AG10803 (cell line): ENCODE results near the gene SLC25A30.

Source experiments
- DNase-seq: peaks from one replicate; pipeline ENCODE4 v3.0.0; 2010; ENCODE audit warnings: low read depth
- H3K4me3 ChIP-seq: 2 replicates; pipeline ENCODE4 v1.5.1; 2011; ENCODE audit warnings: mild to moderate bottlenecking, low read length, control low read depth
- CTCF ChIP-seq: conservative IDR thresholded peaks from 2 replicates; pipeline ENCODE4 v1.5.1; 2011; ENCODE audit warnings: mild to moderate bottlenecking, low read length, control low read depth, inconsistent platforms

SLC25A30 gene

GRCh38 chr13:45367358-45367757 is 50.8 kb downstream of the SLC25A30 start:
- H3K4me3 ChIP-seq, result no peak overlapping the region
- no peak for TF ChIP-seq CTCF
- DNase-seq, result peak; percentile 78

GRCh38 chr13:45365558-45365885 is 52.7 kb downstream of the SLC25A30 start:
- no peak for DNase-seq
- H3K4me3 ChIP-seq, result no peak overlapping the region
- no peak for TF ChIP-seq CTCF

GRCh38 chr13:45364876-45365557 is 53.2 kb downstream of the SLC25A30 start:
- no peak for TF ChIP-seq CTCF
- DNase-seq, result no peak
- no peak overlapping the region for H3K4me3 ChIP-seq

GRCh38 chr13:45362939-45363338 is 55.2 kb downstream of the SLC25A30 start:
- no peak for TF ChIP-seq CTCF
- DNase-seq, result no peak
- H3K4me3 ChIP-seq, result no peak overlapping the region

- H3K4me3 ChIP-seq, result no peak overlapping the region
- no peak for TF ChIP-seq CTCF
- peak; percentile 34 for DNase-seq
Measured at GRCh38 chr13:45361596-45362206, 56.5 kb downstream of the SLC25A30 start.

GRCh38 chr13:45356966-45357672 is 61.1 kb downstream of the SLC25A30 start:
- no peak for TF ChIP-seq CTCF
- no peak for DNase-seq
- H3K4me3 ChIP-seq, result no peak overlapping the region

GRCh38 chr13:45353895-45354294 is 64.3 kb downstream of the SLC25A30 start:
- H3K4me3 ChIP-seq, result no peak overlapping the region
- DNase-seq, result no peak
- no peak for TF ChIP-seq CTCF
